NCI-H526 treated with DMSO at 0.1 percent for 48 hours (cell line): ENCODE results near the gene POU2AF1.

ENCODE experiments used
- DNase-seq: peaks from one replicate; lab custom pipeline; 2025; lab: John Stamatoyannopoulos, UW

POU2AF1 gene

GRCh38 chr11:111384494-111384893 is 5.4 kb upstream of the POU2AF1 start:
- no peak for DNase-seq

- no peak for DNase-seq
These were observed 3.4 kb upstream of the POU2AF1 start for GRCh38 chr11:111382451-111382850.

GRCh38 chr11:111379602-111380136 is 594 bp upstream of the POU2AF1 start:
- DNase-seq, result no peak

GRCh38 chr11:111378185-111378860 is 752 bp downstream of the POU2AF1 start:
- no peak for DNase-seq

GRCh38 chr11:111376181-111376871 is 2.7 kb downstream of the POU2AF1 start:
- no peak for DNase-seq

- no peak for DNase-seq
These were observed 5.5 kb downstream of the POU2AF1 start for GRCh38 chr11:111373590-111373989.

- DNase-seq, result no peak
These were observed 6.5 kb downstream of the POU2AF1 start for GRCh38 chr11:111372538-111372937.

- DNase-seq, result no peak
These were observed 8.0 kb downstream of the POU2AF1 start for GRCh38 chr11:111370902-111371578.

GRCh38 chr11:111370270-111370901 is 8.7 kb downstream of the POU2AF1 start:
- DNase-seq, result no peak

GRCh38 chr11:111368285-111368560 is 10.9 kb downstream of the POU2AF1 start:
- no peak for DNase-seq

- DNase-seq, result no peak
These were observed 11.4 kb downstream of the POU2AF1 start for GRCh38 chr11:111367411-111368284.

- DNase-seq, result no peak
These were observed 12.3 kb downstream of the POU2AF1 start for GRCh38 chr11:111366560-111367410.

- DNase-seq, result no peak
These were observed 13.1 kb downstream of the POU2AF1 start for GRCh38 chr11:111365722-111366559.

GRCh38 chr11:111364503-111364902 is 14.6 kb downstream of the POU2AF1 start:
- no peak for DNase-seq

GRCh38 chr11:111363985-111364384 is 15.1 kb downstream of the POU2AF1 start:
- DNase-seq, result peak; percentile 99

GRCh38 chr11:111362887-111363411 is 16.1 kb downstream of the POU2AF1 start:
- DNase-seq, result no peak

- no peak for DNase-seq
These were observed 17.2 kb downstream of the POU2AF1 start for GRCh38 chr11:111361874-111362273.

- peak; percentile 63 for DNase-seq
These were observed 17.8 kb downstream of the POU2AF1 start for GRCh38 chr11:111361052-111361801.
